Stimulated activated CD8-positive, alpha-beta memory T cell treated with anti-CD3 and anti-CD28 coated beads, Interleukin-7, amount 100 ng/mL, for 4 hours (primary cell): ENCODE data around the gene TLK2.

Experiments
- DNase-seq, 2 donors: peaks; one replicate each; pipeline ENCODE4 v3.0.0-alpha.2; 2020; ENCODE audit warnings: low read depth in 2 of 2

TLK2 gene

DNA sequence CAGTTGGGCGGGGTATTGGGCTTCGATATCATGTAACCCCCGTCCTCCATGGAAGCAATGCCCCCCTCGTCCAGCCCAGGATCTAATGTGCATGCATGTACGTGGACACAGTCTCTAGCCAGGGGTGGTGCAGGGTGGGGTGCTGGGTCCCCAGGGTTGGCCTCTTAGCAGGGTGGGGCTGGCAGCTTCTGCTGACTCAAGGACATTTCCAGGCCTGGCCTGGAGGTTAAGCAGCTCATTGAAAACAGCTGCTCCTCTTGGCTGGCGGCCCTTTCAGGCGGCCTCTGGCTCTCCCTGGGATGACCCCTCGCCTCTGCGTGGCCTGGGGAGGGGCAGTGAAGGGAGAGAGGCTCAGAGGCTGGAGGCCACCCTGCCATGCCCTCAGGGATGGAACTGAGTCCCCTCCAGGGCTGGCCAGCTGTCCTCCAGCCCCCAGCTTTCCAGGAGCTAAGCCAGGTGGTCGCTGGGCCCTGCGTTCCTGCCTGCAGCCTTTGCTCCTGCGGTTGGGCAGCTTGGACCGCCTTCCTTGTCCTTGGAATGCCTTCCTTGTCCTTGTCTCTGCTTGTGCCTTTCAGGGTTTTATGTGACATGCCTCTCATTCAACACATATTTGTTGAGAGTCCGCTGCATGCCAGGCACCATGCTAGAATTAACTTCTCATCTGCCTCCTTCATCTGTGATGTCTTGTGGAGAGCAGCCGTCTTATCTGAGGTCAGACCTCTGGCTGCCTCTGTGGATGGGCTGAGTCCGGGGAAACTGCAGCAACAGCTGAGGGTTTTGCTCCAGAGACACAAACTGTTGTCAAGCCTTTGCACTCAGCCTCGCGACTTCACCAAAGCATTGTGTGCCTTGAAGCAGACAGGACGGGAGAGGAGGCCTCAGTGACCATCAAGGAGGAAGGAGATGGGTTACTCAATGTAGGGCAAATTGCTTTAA is 175.5 kb downstream of the TLK2 start:
- DNase-seq: no peak

DNA sequence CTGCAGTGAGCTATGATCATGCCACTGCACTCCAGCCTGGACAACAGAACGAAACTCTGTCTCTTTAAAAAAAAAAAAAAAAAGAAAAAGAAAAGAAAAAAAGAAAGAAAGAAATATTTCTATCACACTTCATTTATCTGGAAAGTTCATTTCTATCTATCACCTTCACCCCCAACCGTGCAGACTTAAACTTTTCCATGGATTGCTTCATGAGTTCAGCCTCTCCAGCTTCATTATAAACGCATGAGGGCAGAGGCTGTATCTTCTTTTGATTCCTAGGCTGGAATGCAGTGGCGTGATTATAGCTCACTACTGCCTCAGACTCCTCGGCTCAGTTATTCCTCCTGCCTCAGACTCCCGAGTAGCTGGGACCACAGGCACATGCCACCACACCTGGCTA is 177.0 kb downstream of the TLK2 start:
- no peak for DNase-seq

DNA sequence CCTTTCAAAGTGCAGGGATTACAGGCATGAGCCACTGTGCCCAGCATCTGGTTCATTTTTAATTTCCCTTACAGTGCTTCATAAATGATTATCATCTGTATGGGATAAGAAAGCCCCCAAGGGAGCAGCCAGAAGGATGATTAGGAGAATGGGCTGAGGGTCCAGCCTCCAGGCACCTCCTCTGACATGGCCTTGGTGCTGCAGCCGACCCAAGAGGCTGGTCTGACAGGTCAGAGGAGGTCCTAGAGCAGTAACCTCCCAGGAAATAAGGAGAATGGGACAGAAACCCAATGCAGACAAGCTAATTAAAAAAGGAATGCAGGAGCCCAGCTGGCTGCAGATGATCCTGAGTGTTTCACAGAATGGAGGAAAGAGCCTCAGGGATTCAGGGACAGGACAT is 177.8 kb downstream of the TLK2 start:
- DNase-seq: no peak

DNA sequence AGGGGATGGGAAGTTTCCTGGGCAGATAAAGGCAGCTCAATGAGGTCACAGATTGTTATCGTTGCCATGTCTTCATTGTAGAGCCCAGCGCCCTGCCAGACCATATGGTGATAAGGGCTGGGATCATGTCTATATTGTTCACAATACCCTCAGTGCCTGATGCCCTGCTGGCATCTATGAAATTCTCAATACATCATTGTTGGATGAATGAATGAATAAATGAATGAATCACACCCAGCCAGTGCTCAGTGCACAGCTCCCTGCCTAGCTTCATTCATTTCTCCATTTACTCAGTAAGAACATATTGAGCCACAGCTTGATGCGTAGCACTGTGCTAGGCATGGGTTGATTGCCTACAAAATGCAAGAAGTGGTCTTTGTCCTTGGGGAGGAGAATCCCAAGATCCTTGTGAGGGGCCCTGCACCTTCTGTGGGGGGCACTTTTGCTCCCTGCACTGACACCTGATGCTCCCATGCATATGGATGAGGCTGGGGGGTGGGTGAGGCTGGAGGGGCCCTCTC is 178.6 kb downstream of the TLK2 start:
- no peak for DNase-seq

DNA sequence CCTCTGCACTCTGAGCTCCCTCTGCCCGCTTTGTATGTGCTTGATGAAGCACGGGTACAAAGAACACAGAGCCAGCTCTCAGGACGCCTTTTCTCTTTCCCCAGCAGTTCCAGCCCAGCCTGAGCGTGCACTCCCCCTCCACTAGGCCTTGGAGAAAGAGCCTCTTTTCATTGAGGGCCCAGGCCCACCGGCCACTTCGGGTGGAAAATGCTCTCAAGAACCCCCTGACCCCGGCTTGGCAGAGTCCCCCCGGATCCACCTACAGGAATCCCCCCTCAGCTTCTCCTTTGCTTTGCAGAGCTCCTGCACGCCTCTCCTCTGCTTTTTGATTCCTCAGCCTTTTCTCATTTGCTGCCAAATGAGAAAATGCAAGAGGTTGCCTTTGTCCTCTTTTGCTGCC is 179.1 kb downstream of the TLK2 start:
- no peak for DNase-seq

DNA sequence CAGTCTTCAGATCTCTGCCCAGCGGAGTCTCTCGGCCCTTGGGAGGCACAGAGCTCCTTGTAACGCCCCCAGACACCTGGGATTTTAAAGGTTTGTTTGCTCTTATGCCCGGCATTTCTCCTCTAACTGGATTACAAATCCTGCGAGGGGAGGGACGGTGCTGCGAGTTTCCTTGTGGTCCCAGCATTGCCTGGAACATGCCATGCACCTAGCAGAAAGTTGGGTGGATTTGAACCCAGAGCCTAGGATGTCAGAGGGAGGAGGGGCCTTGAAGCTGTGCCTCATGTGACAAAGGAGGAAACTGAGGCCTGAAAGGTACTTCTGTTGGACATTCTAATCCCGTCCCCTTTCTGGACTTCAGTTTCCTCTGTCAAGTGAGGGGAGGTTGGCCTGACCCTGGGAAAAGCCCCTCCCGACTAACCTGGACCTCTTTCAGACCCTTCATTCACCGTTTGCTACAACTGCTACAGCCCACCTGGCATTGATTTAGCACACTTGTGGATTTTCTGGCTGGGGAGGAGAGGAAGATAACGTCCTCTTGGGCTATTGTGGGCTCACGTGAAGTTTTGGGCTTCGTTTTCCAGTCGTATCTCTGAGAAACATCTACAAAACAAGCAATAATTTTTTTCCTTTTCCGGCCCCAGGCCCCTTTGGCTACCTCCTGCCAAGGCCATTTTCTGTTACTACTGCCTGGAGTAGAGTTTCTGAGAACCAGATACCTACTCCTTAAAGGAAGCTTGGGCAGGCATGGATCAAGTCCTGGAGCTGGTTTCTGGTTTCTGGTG is 179.7 kb downstream of the TLK2 start:
- DNase-seq: no peak

DNA sequence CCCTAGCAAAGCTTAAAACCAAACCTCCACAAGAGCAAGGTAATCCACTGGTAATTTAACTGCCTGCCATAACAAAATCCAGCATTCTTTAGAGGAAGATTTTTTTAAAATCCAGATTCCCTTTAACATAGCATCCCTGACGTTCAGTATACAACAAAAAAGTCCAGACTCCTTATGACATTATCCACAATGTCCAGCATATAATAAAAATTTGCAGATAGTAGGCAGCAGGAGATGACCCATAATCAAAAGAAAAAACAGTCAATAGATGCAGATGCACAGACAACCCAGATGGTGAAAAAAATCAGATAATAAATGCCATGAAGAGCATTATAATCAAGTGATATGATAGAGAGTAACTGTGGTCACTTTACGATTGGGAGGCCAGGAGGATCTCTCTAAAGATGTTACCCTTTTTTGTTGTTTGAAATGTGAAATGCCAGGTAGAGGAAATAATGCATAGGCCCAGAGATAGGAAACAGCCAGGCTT is 182.0 kb downstream of the TLK2 start:
- no peak for DNase-seq

DNA sequence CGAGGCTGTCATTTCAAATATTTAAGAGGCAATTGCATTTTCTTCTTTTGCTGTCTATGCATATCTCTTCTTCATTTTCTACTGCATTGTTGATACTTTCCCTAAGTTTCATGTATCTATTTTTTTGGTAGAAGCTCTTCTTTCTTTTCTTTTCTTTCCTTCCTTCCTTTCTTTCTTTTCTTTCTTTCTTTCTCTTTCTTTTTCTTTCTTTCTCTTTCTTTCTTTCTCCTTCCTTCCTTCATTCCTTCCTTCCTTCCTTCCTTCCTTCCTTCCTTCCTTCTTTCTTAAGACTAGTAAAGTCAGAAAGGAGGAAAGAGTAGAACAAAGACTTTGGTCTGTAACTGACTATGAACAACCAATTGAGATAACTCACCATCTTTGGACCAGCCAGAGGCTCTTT is 182.7 kb downstream of the TLK2 start:
- DNase-seq: no peak

DNA sequence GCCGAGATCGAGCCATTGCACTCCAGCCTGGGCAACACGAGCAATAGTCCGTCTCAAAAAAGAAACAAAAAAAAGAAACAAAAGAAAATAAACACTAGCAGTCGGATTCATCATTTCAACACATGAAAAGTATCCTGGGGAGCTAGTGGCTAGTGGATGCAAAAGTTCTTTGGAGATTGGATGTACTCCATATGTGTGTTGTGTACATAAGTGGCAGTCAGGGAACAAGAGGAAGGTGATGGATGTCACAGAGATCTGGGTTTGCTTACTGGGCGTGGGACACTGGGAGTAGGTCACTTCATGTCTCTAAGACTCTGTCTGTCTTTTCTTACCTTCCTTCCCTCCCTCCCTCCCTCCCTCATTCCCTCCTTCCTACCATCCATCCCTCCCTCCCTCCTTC is 184.2 kb downstream of the TLK2 start:
- DNase-seq: no peak
